ENCODE results near the gene IGFL1.
"Not testable (repeated sequence)": the region's sequence is repeated elsewhere in the genome, so short reads cannot be mapped to it uniquely, and the experiment has no call there.

The IGFL1 gene

DNA sequence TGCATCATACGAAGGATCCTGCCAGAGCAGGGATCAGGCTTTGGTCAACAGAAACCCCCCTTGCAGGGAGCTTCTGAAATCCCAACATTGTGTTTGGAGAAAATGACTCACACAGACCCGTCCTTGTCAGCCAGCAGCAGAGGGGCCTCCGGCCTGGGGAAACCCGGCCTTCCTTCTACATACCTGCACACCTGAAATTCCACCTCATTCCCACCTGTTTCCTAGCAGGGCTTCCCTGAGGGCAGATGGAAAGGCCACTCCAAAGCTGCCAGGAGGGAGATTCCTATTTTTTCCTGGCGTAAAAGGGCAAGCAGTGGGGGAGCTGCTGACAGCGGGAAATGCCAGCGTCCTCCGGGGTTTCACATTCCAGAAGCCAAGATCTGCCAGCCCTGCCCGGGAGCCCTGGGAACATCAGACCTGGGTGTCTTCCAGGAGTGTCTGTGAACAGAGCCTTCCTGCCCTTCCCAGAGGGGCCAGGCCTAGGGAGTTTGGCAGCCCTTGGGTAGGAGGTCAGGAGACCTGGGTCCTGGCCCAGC lies 3.0 kb upstream of the IGFL1 start:
- DNase-seq: no peak

DNA sequence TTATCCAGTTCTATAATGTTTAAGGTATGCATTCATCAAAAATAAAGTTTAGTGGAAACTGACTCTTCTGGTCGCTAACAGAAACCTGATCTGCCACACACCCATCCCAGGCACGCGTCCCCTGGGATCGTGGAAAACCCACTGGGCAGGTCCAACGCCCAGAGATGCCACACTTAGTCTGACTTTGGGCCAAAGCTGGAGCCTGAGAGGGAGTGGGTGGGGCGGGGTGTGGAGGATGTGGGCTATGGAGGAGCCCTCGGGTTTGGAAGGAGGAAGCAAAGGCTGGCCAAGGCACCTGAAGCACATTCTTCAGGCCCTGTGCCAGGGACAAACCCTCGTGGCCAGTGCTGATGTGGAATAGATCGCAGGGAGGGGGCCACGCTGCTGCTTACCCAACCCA lies 2.5 kb downstream of the IGFL1 start:
- no peak for DNase-seq

DNA sequence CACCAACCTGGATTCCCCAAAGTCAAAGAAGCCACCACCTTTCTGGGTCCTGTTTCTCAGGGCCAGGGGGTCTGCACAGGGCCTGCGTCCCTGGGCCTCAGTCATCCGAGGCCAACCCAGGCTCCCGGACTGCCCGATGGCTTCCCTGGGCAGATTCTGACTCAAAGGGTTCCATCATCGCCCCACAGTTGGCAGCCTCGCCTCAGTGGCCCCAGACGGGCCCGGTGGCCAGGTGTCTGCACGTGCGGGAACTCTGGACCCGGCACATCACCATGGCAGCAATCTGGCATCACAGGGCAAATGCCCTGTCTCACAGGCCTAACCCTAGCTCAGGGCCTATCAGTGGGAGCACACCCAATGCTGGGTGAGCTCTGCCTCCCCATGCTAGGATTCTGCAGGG lies 2.9 kb downstream of the IGFL1 start:
- no peak for DNase-seq

DNA sequence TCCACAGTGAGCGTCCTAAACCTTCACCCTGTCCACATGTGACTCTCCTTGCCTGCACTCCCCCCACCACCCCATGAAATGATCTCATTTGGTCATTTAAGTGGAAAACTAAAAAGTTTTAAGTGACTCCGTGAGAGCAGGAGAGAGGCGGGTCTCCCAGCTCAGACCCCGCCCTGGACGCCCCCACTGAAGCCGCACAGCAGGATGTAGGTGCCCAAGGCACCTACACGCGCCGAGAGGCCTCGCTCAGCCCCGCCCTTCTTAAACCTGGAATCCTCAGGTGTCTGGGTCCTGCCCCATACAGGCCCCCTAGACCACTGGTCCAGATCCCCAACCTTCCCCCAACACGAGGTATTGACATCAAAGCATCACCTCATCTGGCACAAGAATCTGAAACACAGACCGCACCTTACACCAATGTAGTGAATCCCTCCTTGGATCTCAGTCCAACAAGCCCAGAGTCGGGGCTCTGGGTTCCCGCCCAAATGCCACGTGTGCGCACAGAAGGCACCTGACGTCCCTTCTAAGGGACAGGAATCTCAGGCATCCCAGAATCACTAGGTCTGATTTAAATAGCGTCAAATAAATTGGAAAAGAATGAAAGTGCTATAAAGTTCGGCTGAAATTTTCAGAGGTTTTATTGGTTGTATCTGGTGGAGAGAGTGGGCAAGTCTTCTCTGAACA lies 3.5 kb downstream of the IGFL1 start:
- no peak for DNase-seq

DNA sequence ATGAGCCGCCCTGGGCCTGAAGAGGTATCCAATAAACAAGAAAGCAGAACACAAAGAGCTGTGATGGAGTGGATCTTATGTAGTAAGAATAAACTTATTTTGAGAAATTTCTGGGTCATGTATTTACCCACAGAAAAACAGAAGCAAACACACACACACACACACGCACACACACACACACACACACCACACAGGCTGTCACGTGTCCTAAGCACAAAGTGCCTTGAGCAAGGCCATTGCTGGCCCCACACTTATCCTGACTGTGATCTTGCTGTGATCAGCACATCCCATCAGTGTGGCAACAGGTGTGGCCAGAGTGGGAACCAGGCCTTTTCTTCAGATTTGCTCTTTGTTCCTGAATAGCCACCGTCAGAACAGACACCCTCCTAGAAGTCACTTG lies 4.3 kb downstream of the IGFL1 start:
- not testable (repeated sequence) for DNase-seq

DNA sequence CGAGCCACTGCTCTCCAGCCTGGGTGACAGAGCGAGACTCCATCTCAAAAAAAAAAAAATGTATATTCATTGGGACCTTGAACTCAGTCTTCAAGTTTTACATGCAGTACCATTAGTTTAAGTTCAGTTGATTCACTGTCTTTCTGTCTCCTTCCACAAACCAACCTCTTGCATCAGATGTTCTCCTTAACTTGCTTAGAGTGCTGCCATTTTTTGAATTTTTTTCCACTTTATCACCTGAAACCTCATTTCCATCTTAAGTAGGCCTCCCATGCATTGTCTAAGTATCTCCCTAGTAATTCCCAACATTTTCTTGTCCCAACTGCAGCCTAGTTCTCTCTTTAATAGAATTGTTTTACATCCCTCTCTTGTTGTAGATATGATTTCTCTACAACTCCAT lies 8.6 kb downstream of the IGFL1 start:
- DNase-seq: not testable (repeated sequence)

DNA sequence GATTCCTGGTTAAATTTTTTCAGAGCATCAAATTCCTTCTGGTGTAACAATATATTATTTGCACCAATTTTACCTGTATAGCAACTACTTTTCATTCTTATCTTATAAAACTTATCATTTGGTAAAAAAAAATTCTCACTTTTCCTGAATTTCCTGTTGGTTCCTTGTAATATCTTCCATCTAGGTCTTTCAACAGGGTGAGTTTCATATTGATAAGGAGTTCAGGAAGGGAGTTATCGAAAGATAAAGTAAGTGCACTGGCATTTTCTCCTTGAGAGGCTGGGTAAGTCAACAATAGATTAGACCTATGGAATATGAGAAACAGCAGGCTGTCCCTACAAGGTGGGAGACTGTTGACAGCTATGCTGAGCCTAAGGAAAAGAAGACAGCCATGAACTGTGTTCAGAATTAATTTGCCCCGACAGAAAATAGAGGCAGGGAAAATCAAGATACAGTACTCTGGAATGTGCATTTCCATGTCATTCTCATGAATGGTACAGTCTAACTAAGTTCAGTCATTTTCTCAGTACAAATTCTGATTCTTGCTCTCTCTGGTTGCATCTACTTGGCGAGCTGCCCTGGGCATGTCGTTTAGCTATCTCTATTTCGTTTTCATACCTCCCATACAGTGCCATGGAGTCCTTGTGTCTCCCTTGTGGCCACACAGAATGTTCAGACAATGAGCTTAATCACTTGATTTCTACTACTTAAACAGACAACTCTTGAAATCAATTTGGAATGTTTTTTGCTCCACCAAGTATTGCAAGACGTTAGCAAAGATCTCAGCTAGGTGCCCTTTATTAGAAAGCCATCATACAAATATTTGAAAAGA lies 9.9 kb downstream of the IGFL1 start:
- no peak for DNase-seq

DNA sequence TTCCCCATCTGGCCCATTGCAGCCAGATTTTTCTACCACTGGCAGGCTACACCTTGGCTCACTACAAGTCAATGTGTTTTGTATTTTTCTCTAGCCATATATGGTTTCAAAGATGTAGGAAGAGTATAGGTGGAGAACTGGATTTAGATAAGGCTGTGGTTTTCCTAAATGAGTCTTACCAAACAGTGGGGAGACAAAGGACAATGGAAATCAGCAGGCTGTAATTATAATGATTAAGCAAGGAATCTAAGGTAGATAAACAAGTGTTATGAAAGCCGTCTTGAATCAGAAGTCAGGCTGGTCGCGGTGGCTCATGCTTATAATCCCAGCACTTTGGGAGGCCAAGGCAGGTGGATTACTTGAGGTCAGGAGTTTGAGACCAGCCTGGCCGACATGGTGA lies 11.2 kb downstream of the IGFL1 start:
- no peak for DNase-seq

DNA sequence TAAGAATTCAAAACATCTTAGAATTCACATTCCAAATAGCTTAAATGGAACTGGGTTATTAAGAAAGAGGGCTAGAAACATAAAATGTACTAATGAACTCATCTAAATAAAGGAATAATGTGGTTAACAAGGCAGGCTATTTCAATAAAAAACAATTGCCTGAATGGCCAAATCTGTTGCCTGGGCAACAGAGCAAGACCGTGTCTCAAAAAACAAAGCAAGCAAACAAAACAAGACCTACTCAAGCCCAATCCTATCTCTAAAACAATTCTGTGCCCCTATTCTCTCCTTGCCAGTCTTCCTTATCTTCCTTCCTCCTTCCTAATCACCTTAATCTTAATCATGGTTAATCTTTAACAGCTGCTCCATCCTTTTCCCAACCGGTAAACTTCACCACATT lies 12.1 kb downstream of the IGFL1 start:
- DNase-seq: no peak

DNA sequence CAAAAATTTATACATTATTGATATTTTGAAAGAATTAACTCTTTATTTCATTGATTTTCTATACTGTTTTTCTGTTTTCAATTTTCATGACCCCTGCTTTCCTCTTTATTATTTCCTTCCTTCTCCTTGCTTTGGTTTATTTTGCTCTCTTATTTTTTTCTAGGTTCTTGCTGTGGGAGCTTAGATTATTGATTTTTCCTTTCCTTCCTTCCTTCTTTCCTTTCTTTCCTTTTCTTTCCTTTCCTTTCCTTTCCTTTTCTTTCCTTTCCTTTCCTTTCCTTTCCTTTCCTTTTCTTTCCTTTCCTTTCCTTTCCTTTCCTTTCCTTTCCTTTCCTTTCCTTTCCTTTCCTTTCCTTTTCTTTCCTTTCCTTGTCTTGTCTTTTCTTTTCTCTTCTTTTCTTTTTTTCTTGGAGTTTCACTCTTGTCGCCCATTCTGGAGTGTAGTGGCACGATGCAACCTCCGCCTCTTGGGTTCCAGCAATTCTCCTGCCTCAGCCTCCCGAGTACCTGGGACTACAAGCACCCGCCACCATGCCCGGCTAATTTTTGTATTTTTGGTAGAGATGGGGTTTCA lies 13.6 kb downstream of the IGFL1 start:
- not testable (repeated sequence) for DNase-seq

DNA sequence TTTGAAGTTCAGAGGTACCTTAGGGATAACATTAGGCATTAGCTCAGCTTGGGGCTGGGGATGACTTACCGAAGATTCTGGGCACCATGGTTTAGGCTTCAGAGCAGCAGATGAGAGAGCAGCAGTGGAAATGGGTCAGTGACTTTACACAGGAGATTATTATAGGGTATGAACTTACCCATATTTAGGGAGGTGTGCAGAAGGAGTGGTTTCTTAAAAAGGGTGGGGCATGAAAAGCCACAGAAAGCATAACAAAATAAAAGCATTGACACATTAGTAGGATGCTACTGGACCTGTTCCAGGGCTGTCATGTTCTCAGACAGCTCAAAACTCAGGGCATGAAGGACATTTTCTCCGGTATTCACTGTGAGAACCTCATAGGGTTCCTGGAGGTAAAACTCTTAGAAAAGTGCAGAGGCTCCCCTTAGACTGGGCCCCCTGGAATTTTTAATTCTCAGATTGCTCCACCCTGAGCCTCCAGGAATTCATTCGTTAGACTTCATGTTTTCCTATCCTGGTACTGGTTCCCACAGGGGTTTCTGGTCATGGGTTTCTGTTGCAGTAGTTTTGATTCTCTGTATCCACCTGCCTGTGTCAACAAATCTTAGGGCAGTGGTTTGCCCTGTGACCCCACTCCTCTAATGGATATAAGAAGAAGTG lies 20.7 kb downstream of the IGFL1 start:
- no peak for DNase-seq

DNA sequence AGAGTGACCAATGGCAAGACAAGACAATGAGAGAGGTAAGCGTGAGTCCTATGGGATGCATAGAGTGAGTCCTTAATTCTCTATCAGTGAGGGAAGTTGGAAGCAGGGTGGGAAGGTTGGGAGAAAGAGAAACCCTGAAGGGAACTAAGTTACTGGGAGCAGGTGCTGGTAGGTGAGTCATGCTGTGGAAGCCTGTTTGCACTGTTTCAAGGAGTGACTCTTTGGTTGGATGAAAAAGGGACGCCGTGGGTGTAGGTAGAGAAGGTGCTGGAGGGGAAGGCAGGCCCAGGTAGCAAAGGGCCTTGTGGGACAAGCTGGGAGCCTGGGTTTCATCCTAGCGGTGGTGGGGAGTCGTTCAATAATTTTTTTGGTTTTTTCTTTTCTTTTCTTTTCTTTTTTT lies 21.9 kb downstream of the IGFL1 start:
- no peak for DNase-seq

DNA sequence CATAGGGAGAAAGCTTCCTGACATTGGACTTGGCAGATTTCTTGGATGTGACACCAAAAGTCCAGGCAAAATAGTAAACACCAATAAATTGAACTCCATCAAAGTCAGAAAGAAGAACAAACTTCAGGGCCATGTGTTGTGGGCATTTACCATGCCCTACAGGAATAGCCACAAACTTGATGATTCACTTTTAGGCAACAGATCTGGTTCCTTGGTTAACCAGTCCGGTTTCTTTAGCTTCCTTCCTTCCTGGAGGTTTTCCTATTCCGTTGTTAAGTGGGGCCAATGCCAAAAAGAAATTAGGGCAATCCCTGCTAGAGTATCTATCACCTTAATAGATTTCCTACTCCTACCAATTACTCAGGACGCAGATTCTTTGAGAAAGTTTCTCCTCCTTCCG lies 25.2 kb downstream of the IGFL1 start:
- no peak for DNase-seq

DNA sequence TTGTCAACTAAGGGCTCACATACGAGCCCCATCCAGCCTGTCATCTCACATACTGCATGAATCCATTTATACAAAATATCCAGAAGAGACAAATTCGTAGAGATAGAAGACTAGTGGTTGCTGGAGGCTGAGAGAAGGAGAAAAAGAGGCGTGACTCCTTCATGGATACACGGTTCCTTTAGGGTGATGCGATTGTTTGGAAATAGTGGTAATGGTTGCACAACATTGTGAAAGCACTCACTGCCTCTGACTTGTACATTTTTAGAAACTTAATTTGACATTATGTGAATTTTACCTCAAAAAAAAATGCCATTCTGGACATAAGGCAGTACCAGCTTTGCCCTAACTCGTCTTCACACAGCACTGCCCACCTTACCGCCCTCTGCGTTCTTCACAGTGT lies 27.3 kb downstream of the IGFL1 start:
- DNase-seq: no peak

DNA sequence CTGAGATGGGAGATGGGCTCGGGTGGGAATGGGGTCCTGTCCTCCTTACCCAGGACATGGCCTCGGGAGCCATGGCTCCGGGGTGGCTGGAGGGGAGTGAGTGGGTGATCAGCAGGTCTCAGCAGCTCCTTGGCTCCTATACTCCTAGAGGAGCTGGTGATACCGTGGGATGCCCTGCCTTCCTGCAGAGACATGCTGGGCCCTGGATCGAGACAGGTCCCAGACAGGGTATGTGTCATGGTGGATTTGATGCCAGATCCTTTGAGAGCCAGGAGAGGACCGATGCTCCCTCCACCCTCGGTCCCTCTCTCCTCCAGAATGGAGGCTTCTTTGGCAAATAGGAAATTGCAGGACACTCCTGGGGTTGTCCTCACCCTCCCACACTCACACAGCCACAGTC lies 32.0 kb downstream of the IGFL1 start:
- not testable (repeated sequence) for DNase-seq

DNA sequence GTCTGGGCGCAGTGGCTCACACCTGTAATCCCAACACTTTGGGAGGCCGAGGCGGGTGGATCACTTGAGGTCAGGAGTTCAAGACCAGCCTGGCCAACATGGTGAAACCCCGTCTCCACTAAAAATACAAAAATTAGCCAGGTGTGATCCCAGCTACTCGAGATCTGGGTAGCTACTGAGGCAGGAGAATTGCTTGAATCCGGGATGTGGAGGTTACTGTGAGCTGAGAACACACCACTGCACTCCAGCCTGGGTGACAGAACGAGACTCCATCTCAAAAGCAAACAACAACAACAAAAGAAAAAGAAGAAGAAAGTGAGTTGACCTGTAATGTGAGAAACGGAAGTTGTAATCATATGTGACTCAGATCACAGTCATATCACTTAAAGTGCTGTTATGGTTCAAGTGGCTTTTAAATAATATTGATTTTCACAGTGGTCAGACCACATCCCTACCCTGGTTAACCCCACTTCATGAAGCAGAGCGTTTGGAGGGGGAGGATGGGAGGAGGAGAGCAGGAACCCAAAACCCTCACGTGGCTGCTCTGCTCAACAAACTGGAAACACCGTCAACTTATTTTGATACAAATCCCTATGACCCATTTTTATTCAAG lies 33.2 kb downstream of the IGFL1 start:
- peak in 1 of 4 experiments; percentile 2 for DNase-seq

DNA sequence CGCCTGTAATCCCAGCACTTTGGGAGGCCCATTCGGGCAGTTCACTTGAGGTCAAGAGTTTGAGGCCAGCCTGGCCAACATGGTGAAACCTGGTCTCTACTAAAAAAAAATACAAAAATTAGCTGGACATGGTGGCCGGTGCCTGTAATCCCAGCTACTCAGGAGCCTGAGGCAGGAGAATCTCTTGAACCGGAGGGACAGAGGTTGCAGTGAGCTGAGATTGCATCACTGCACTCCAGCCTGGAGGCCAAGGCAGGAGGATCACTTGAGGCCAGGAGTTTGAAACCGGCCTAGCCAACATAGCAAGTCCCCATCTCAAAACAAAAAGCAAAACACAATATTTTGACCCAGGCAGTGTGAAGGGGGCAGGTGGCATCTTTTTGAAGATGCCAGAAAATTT lies 35.3 kb downstream of the IGFL1 start:
- not testable (repeated sequence) for DNase-seq

DNA sequence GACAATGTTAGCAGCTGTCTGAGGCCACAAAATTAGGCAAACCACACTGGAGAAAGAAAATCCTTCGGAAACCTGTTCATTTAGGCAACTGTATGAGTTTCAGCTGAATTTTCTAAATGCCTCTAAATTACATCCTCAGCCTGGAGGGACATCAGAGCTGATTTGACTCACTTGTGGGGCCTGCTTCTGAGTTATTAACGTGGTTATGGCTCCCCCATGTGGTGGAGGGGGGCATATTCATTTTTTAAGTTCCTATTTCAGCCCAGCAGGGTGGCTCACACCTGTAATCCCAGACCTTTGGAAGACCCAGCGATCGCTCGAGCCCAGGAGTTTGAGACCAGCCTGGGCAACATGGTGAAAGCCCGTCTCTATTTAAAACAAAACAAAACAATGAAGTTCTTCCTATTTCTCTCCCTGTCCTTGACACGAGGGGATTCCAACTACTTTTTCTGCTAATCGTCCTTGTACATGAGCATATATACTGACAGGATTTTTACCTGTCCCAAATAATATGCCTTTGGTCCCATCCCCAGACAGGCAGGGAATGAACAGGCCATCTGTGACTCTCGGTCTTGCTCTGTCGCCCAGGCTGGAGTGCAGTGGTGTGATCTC lies 35.8 kb downstream of the IGFL1 start:
- DNase-seq: peak; percentile 30 to 55 (median 45)

DNA sequence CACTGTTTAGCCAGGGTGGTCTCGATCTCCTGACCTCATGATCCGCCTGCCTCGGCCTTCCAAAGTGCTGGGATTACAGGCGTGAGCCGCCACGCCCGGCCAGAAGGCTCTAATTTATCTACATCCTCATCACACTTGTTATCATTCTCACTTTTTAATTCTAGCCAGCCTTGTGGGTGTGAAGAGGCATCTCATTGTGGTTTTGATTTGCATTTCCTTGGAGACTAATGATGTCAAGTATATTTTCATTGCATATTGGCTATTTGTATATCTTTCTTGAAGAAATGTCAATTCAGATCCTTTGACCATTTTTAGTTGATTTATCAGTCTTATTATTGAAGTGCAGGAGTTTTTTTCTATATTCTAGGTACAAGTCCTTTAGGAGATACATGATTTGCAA lies 39.6 kb downstream of the IGFL1 start:
- DNase-seq: no peak

DNA sequence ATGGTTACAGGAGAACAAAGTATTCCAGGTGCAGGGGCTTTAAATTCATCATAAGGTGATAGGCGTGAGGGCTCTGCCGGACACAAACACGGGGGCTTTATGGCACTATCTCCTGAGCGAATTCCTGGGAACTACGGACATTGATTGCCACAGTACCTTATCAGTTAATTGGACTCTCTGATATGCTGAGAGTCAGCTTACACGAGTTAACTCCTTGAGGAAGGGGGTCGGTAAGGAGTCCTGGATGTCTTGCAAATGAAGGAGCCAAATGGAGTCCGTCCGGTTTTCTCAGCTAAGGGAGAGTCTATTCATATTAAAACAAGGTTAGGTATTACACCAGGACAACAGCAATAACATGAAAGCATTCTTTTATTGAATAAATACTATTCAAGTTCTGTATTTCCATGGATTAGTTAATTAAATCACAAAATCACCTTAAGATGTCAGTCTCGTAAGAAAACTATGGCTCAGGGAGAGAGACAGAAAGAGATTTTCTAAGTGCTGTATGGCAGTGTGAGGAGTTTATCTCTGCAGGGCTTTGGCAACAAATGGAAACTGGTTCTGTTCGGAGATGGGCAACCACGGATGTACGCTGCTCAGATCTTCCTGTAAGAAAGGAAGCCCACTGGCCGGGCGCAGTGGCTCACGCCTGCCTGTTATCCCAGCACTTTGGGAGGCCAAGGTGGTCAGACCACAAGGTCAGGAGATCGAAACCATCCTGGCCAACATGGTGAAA lies 41.1 kb downstream of the IGFL1 start:
- DNase-seq: no peak

DNA sequence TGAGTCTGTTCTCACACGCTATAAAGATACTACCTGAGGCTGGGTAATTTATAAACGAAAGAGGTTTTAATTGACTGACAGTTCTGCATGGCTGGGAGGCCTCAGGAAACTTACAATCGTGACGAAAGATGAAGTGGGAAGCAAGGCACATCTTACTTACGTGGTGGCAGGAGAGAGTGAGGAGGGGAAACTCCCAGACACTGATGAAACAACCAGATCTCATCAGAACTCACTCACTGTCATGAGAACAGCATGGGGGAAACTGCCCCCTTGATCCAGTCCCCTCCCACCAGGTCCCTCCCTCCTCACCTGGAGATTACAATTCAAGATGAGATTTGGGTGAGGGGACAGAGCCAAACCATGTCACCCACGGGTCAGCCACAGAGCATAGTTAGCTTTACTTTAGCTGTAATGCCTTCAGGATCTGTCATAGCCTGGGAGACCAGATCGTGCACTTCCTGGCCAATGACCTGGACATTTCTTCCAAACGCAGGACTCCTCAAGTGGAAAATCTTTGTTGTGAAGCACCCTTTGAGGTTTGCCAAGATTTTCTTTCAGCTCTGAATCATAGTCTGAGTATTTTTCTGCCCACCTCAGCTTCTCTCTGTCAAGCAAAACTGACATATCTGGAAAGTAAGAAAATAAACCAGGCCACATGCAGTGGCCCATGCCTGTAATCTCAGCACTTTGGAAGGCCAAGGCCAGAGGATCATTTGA lies 42.1 kb downstream of the IGFL1 start:
- DNase-seq: no peak
